Astrocyte (in vitro differentiated cells and primary cell): ENCODE measurements around the gene MN1.

ENCODE experiments used
- EZH2 ChIP-seq: IDR thresholded peaks from 2 replicates; pipeline ENCODE4 v1.6.1; 2012; ENCODE audit warnings: mild to moderate bottlenecking, low read length, inconsistent platforms; ENCODE audit not compliant: insufficient read depth
- TF ChIP-seq, protein P1 (sequence below): IDR thresholded peaks from 2 replicates; pipeline ENCODE4 v1.5.1; 2011; ENCODE audit warnings: low read depth, mild to moderate bottlenecking, inconsistent platforms, low read length, moderate library complexity; ENCODE audit not compliant: insufficient read depth

GRCh38 chr22:27810609-27811151 lies 9.1 kb upstream of the MN1 start:
- TF ChIP-seq, protein P1, sequence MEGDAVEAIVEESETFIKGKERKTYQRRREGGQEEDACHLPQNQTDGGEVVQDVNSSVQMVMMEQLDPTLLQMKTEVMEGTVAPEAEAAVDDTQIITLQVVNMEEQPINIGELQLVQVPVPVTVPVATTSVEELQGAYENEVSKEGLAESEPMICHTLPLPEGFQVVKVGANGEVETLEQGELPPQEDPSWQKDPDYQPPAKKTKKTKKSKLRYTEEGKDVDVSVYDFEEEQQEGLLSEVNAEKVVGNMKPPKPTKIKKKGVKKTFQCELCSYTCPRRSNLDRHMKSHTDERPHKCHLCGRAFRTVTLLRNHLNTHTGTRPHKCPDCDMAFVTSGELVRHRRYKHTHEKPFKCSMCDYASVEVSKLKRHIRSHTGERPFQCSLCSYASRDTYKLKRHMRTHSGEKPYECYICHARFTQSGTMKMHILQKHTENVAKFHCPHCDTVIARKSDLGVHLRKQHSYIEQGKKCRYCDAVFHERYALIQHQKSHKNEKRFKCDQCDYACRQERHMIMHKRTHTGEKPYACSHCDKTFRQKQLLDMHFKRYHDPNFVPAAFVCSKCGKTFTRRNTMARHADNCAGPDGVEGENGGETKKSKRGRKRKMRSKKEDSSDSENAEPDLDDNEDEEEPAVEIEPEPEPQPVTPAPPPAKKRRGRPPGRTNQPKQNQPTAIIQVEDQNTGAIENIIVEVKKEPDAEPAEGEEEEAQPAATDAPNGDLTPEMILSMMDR = no peak
- no peak for TF ChIP-seq EZH2
